Spleen (tissue), 11 donors: ENCODE data around the gene TRMT61A. TPM values are rescaled to one million over a fixed set of nuclear protein-coding genes. Genes with fewer than 3 reads are reported as not detected.

ENCODE experiments used
- DNase-seq: peaks from one replicate; pipeline ENCODE4 v3.0.0-alpha.2; 2020
- H3K27ac ChIP-seq, 8 donors: fragments of 200-600 bp; sonication (generic) in 7 of 8; 1 replicate in 4 of 8; 2 replicates in 4 of 8; pipeline versions ENCODE4 v1.5.0 to v1.8.0; 2016 to 2021; ENCODE audit warnings: inconsistent platforms in 4 of 8, mild to moderate bottlenecking in 4 of 8, moderate library complexity in 1 of 8
- H3K27me3 ChIP-seq, 7 donors: fragments of 200-600 bp; sonication (generic) in 6 of 7; replicated peaks in 1 of 7; 1 replicate in 4 of 7; 2 replicates in 3 of 7; pipeline versions ENCODE4 v1.5.0 to v1.8.0; 2016 to 2021; ENCODE audit warnings: inconsistent platforms in 3 of 7, mild to moderate bottlenecking in 1 of 7
- H3K36me3 ChIP-seq, 6 donors: fragments of 200-600 bp; sonication (generic) in 5 of 6; 1 replicate in 4 of 6; 2 replicates in 2 of 6; pipeline versions ENCODE4 v1.5.0 to v1.8.0; 2016 to 2021; ENCODE audit warnings: inconsistent platforms in 2 of 6
- H3K4me1 ChIP-seq, 6 donors: fragments of 200-600 bp; sonication (generic) in 5 of 6; 1 replicate in 3 of 6; 2 replicates in 3 of 6; pipeline versions ENCODE4 v1.5.0 to v1.8.0; 2016 to 2021; ENCODE audit warnings: inconsistent platforms in 3 of 6
- H3K4me3 ChIP-seq, 8 donors: fragments of 200-600 bp; sonication (generic) in 7 of 8; 1 replicate in 4 of 8; 2 replicates in 4 of 8; pipeline versions ENCODE4 v1.5.0 to v1.8.0; 2016 to 2021; ENCODE audit warnings: inconsistent platforms in 4 of 8, mild to moderate bottlenecking in 4 of 8, moderate library complexity in 2 of 8
- H3K9me3 ChIP-seq, 8 donors: fragments of 200-600 bp; sonication (generic) in 7 of 8; 1 replicate in 4 of 8; 2 replicates in 4 of 8; pipeline versions ENCODE4 v1.5.0 to v1.8.0; 2016 to 2021; ENCODE audit warnings: inconsistent platforms in 4 of 8
- POLR2A ChIP-seq, 3 donors: fragments of 450-650 bp; IDR thresholded peaks; one replicate each; pipeline ENCODE4 v1.5.1; 2017; ENCODE audit warnings: antibody characterized with exemption in 3 of 3, mild to moderate bottlenecking in 1 of 3
- POLR2AphosphoS5 ChIP-seq, 3 donors: sonication (generic); formaldehyde crosslinking; IDR thresholded peaks; one replicate each; pipeline ENCODE4 v1.5.1; 2017; ENCODE audit warnings: antibody characterized with exemption in 3 of 3
- WGBS, 5 donors: extraction: QIAGEN DNeasy Blood & Tissue Kit in 3 of 5; methylation state at CpG; one replicate each; pipeline versions ENCODE4 v1.1.5 to v1.1.7; 2013 to 2018; 5-methylcytosine and 5-hydroxymethylcytosine counted together
- intact Hi-C: fragments of 100-400 bp; cut with DNase I; formaldehyde crosslinking; loops from one replicate; pipeline ENCODE4 v1.15.0; 2023; ENCODE audit warnings: low total_unique reads
- polyA plus RNA-seq, 3 donors: library from polyadenylated mRNA; stranded (reverse); fragments of 200-250 nt; gene quantifications; one replicate each; pipeline ENCODE4 v1.2.1, GENCODE V29; 2013
- total RNA-seq, 7 donors: library from RNA; depleted of rRNA in 3 of 7; stranded (reverse); fragments of >200 nt in 3 of 7; fragmentation: NEBNext Ultra II Directional in 4 of 7; extraction: Animal tissue kit (Norgen Biotek cat#: 25700) in 4 of 7; gene quantifications; one replicate each; pipeline versions ENCODE4 v1.1.0 to v1.2.1, GENCODE V29; 2016 to 2021
- TF ChIP-seq, protein P1 (sequence below), 11 experiments: fragments of 200-600 bp in 7 of 11; fragments of 450-650 bp in 4 of 11; sonication (generic) in 4 of 11; IDR thresholded peaks in 8 of 11; conservative IDR thresholded peaks in 3 of 11; 1 replicate in 7 of 11; 2 replicates in 4 of 11; pipeline versions ENCODE4 v1.4.0 to v1.8.0; 2016 to 2021; ENCODE audit warnings: antibody characterized with exemption in 11 of 11, inconsistent platforms in 4 of 11, mild to moderate bottlenecking in 1 of 11
- donor health status: healthy with polysubstance abuse.
- donor health status: DM: no; HTN: no; CAD: no; lungs with moderate emphysema.
- donor health status: DM: no; HTN: no; CAD: no.
- donor health status: Bipolar disorder and iron deficiency.
- donor health status: healthy.
- donor health status: DM: no; HTN: no; CAD: no.
- donor health status: DM: yes; HTN: yes; CAD: no.

The TRMT61A gene
- total and polyA plus RNA-seq, 10 donors: 8.0 to 14.2 (median 9.5) TPM

GRCh38 chr14:103499709-103500108, 29.3 kb upstream of the TRMT61A start:
- Histone ChIP-seq H3K27me3 (no peaks in the 10 kb centered on the region), H3K36me3 (peaks cover 0 to 100% (median 77%) of the 10 kb centered on the region in 6 donors), H3K4me1 (peaks cover 0 to 21% (median 9%) of the 10 kb centered on the region in 6 donors), H3K9me3 (no peaks in the 10 kb centered on the region), H3K27ac (peak overlapping the region in 1 of 8 donors; percentile 39), H3K4me3 (no peak overlapping the region)
- DNase-seq: no peak
- intact Hi-C loops: no loop called here
- WGBS, 5 donors: 73 to 81% (median 76%) methylated on average over 10 of the region's 10 CpGs
- no peak for TF ChIP-seq POLR2A (IDR thresholded peaks at IDR 0.05)
- no peak for TF ChIP-seq POLR2AphosphoS5 (IDR thresholded peaks at IDR 0.05)
- TF ChIP-seq, protein P1, sequence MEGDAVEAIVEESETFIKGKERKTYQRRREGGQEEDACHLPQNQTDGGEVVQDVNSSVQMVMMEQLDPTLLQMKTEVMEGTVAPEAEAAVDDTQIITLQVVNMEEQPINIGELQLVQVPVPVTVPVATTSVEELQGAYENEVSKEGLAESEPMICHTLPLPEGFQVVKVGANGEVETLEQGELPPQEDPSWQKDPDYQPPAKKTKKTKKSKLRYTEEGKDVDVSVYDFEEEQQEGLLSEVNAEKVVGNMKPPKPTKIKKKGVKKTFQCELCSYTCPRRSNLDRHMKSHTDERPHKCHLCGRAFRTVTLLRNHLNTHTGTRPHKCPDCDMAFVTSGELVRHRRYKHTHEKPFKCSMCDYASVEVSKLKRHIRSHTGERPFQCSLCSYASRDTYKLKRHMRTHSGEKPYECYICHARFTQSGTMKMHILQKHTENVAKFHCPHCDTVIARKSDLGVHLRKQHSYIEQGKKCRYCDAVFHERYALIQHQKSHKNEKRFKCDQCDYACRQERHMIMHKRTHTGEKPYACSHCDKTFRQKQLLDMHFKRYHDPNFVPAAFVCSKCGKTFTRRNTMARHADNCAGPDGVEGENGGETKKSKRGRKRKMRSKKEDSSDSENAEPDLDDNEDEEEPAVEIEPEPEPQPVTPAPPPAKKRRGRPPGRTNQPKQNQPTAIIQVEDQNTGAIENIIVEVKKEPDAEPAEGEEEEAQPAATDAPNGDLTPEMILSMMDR (IDR thresholded peaks at IDR 0.05 in 8 of 11, conservative IDR thresholded peaks at IDR 0.05 in 3 of 11): no peak

GRCh38 chr14:103500148-103500990, 28.6 kb upstream of the TRMT61A start:
- intact Hi-C loops: no loop called here
- TF ChIP-seq POLR2AphosphoS5 (IDR thresholded peaks at IDR 0.05) (peak in 2 of 3 donors; percentile 68), POLR2A (IDR thresholded peaks at IDR 0.05) (no peak)
- TF ChIP-seq, protein P1 (IDR thresholded peaks at IDR 0.05 in 8 of 11, conservative IDR thresholded peaks at IDR 0.05 in 3 of 11): peak; percentile 56 to 93 (median 82)
- Histone ChIP-seq H3K27me3 (no peaks in the 10 kb centered on the region), H3K27ac (peak overlapping the region in 3 of 8 donors; percentile 34 to 44 (median 39)), H3K4me1 (peaks cover 0 to 21% (median 9%) of the 10 kb centered on the region in 6 donors), H3K36me3 (peaks cover 0 to 100% (median 77%) of the 10 kb centered on the region in 6 donors), H3K9me3 (no peaks in the 10 kb centered on the region), H3K4me3 (no peak overlapping the region)
- peak; percentile 94 for DNase-seq
- 43 to 53% (median 47%) methylated on average over 17 of the region's 17 CpGs for WGBS, 5 donors

DNA sequence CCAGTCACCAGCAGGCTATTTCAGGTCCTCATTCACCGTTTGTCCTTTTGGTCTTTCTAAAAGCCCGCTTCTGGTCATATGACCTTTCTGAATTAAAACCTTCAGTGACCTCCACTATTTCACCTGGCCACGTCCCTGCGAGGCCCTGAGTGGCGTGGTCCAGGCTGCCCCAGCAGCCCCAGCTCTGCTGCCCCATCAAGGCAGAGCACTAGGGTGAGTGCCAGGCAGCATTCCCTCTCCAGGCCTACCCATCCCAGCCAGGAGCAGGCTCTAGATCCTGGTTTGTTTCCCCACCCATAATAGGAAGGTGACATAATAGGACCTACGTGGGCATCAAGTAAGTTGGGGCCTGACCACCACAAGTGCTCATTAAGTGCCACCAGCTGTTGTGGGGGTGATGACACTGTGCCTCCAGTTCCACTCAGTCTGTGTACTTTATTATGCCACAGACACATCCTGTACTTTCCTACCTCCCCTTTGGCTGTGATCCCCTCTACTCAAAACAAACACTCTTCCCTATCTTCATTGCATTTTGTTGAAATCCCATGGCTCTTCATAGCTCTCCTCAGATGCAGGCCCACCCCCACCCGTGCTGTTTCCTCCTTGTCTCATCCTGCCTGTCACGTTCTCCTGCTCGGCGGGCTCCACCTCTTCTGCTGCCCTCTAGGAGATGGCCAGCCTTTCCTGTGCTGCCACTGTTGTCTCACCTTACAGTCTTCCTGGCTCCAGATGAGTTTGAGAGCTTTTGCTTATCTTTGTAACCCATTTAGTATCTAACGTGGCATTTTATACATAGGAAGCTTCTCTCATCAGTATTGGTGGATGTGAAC, 27.7 kb upstream of the TRMT61A start:
- peaks cover 0 to 100% (median 77%) of the 10 kb centered on the region in 6 donors for H3K36me3 ChIP-seq
- H3K27ac ChIP-seq: peak overlapping the region in 2 of 8 donors; percentile 4 to 39
- peak in 1 of 3 donors; percentile 20 for TF ChIP-seq POLR2AphosphoS5 (IDR thresholded peaks at IDR 0.05)
- TF ChIP-seq, protein P1 (IDR thresholded peaks at IDR 0.05 in 8 of 11, conservative IDR thresholded peaks at IDR 0.05 in 3 of 11): no peak
- no peak for DNase-seq
- intact Hi-C loops: no loop called here
- no peaks in the 10 kb centered on the region for H3K27me3 ChIP-seq
- peaks cover 0 to 21% (median 11%) of the 10 kb centered on the region in 6 donors for H3K4me1 ChIP-seq
- H3K4me3 ChIP-seq: no peak overlapping the region
- no peaks in the 10 kb centered on the region for H3K9me3 ChIP-seq
- WGBS, 5 donors: 75 to 84% (median 77%) methylated on average over 11 of the region's 11 CpGs
